Calu3 (cell line): ENCODE measurements around the gene CALML3. TPM values are rescaled to one million over a fixed set of nuclear protein-coding genes. Genes with fewer than 3 reads are reported as not detected.

Experiments used
- BruUV-seq: library from RNA; stranded (reverse); fragments of 400-500 nt; replicated peaks from 2 replicates; lab custom pipeline; 2021; lab: Mats Ljungman, UMichigan
- CTCF ChIA-PET: fragments of 300-600 bp; sonication (Branson Sonifier 250); formaldehyde crosslinking; loops from one replicate; lab custom pipeline; 2022; ENCODE audit warnings: antibody characterized with exemption; lab: Charles Lee
- DNase-seq: peaks from one replicate; pipeline ENCODE4 v3.0.0; 2022
- H3K27ac Mint-ChIP-seq: one replicate; pipeline ENCODE4 v1.8.0; 2022; ENCODE audit warnings: mixed read lengths; ENCODE audit not compliant: unreplicated experiment
- H3K27me3 Mint-ChIP-seq: one replicate; pipeline ENCODE4 v1.8.0; 2022; ENCODE audit warnings: mixed read lengths; ENCODE audit not compliant: unreplicated experiment
- H3K36me3 Mint-ChIP-seq: one replicate; pipeline ENCODE4 v1.8.0; 2022; ENCODE audit warnings: mild to moderate bottlenecking, moderate library complexity, mixed read lengths; ENCODE audit not compliant: insufficient read depth, unreplicated experiment
- H3K4me1 Mint-ChIP-seq: one replicate; pipeline ENCODE4 v1.8.0; 2022; ENCODE audit warnings: mild to moderate bottlenecking, low read depth, mixed read lengths; ENCODE audit not compliant: unreplicated experiment
- H3K4me3 Mint-ChIP-seq: one replicate; pipeline ENCODE4 v1.8.0; 2022; ENCODE audit warnings: mild to moderate bottlenecking, low read depth, moderate library complexity, mixed read lengths; ENCODE audit not compliant: unreplicated experiment
- H3K9me3 Mint-ChIP-seq: one replicate; pipeline ENCODE4 v1.8.0; 2022; ENCODE audit warnings: low read depth, mixed read lengths; ENCODE audit not compliant: unreplicated experiment
- CTCF ChIP-seq: fragments of 200-600 bp; IDR thresholded peaks from one replicate; pipeline ENCODE4 v1.8.0; 2022; ENCODE audit warnings: antibody characterized with exemption; ENCODE audit not compliant: unreplicated experiment
- intact Hi-C: fragments of 100-400 bp; cut with micrococcal nuclease; formaldehyde crosslinking; loops from one replicate; pipeline ENCODE4 v1.10.0; 2022; ENCODE audit not compliant: unreplicated experiment
- total RNA-seq: library from RNA; stranded (reverse); gene quantifications from 2 replicates; pipeline ENCODE4 v1.2.3, GENCODE V29; 2022

CALML3 gene
- total RNA-seq, 1 experiment from 2014 or later, result not detected

- BruUV-seq, result no TSS peak
- Mint-ChIP-seq H3K27me3 (no peaks in the 10 kb centered on the region), H3K27ac (no peak overlapping the region), H3K4me1 (no peaks in the 10 kb centered on the region), H3K9me3 (no peaks in the 10 kb centered on the region), H3K4me3 (no peak overlapping the region), H3K36me3 (no peaks in the 10 kb centered on the region)
- intact Hi-C loops, result no loop called here
- no peak for DNase-seq
- TF ChIP-seq CTCF, result no peak
- CTCF ChIA-PET, result no interaction called here
These were observed 5.1 kb downstream of the CALML3 start for GRCh38 chr10:5529702-5530411.

GRCh38 chr10:5530412-5530806, 5.6 kb downstream of the CALML3 start:
- Mint-ChIP-seq H3K4me1 (no peaks in the 10 kb centered on the region), H3K9me3 (no peaks in the 10 kb centered on the region), H3K36me3 (no peaks in the 10 kb centered on the region), H3K4me3 (no peak overlapping the region), H3K27me3 (no peaks in the 10 kb centered on the region), H3K27ac (no peak overlapping the region)
- no TSS peak for BruUV-seq
- TF ChIP-seq CTCF, result no peak
- intact Hi-C loops, result no loop called here
- CTCF ChIA-PET, result no interaction called here
- no peak for DNase-seq

- no TSS peak for BruUV-seq
- CTCF ChIA-PET, result no interaction called here
- no peak for DNase-seq
- intact Hi-C loops, result no loop called here
- no peaks in the 10 kb centered on the region for H3K4me1 Mint-ChIP-seq
- H3K9me3 Mint-ChIP-seq, result no peaks in the 10 kb centered on the region
- H3K27me3 Mint-ChIP-seq, result no peaks in the 10 kb centered on the region
- no peaks in the 10 kb centered on the region for H3K36me3 Mint-ChIP-seq
- no peak overlapping the region for H3K4me3 Mint-ChIP-seq
- no peak overlapping the region for H3K27ac Mint-ChIP-seq
- TF ChIP-seq CTCF, result no peak
These were observed 6.2 kb downstream of the CALML3 start for GRCh38 chr10:5530846-5531557.

- no peaks in the 10 kb centered on the region for H3K27me3 Mint-ChIP-seq
- CTCF ChIA-PET, result no interaction called here
- no TSS peak for BruUV-seq
These were observed 7.0 kb downstream of the CALML3 start for GRCh38 chr10:5531558-5532306.

More at GRCh38 chr10:5531558-5532306, 7.0 kb downstream of the CALML3 start:
- no peak for DNase-seq
- no peak overlapping the region for H3K27ac Mint-ChIP-seq
- intact Hi-C loops, result no loop called here
- no peak for TF ChIP-seq CTCF
- H3K9me3 Mint-ChIP-seq, result no peaks in the 10 kb centered on the region
- no peaks in the 10 kb centered on the region for H3K36me3 Mint-ChIP-seq
- no peaks in the 10 kb centered on the region for H3K4me1 Mint-ChIP-seq
- no peak overlapping the region for H3K4me3 Mint-ChIP-seq
